A549 (cell line): ENCODE results near the gene COG5. TPM values are rescaled to one million over a fixed set of nuclear protein-coding genes. Genes with fewer than 3 reads are reported as not detected.

Experiments used
- ATAC-seq, 2 experiments: fragments of 200-7000 bp in 1 of 2; fragments of >200 bp in 1 of 2; cut with Nextera tagmentation in 1 of 2; cut with Tn5 transposase in 1 of 2; 3 replicates each; pipeline versions ENCODE4 v1.8.0 to v1.9.1; 2018 to 2020; ENCODE audit warnings: mild to moderate bottlenecking in 1 of 2, moderate library complexity in 1 of 2
- CTCF ChIA-PET: fragments of 300-600 bp; sonication (Branson Sonifier 250); formaldehyde crosslinking; extraction: SDS; loops from one replicate; lab custom pipeline; 2021; ENCODE audit warnings: antibody characterized with exemption, inconsistent platforms; lab: Yijun Ruan, JAX
- POLR2A ChIA-PET: fragments of 350-600 bp; formaldehyde crosslinking; extraction: SDS; loops from one replicate; lab custom pipeline; 2021; ENCODE audit warnings: antibody characterized with exemption, inconsistent platforms; lab: Yijun Ruan, JAX
- DNase-seq, 2 experiments: peaks; one replicate each; pipeline versions ENCODE4 v3.0.0 to v3.0.0-alpha.2; 2011 to 2016; ENCODE audit warnings: low read depth in 1 of 2, low spot score in 1 of 2
- FAIRE-seq: peaks from 2 replicates; lab custom pipeline; 2011; peaks lifted over from hg19 to GRCh38; lab: Jason Lieb, UNC
- H3K27ac ChIP-seq, 2 experiments: fragments of >200 bp; sonication (Bioruptor Twin); formaldehyde crosslinking; 3 replicates each; pipeline ENCODE4 v1.5.1; 2016 to 2017
- H3K4me1 ChIP-seq: fragments of >200 bp; sonication (Bioruptor Twin); formaldehyde crosslinking; 3 replicates; pipeline ENCODE4 v1.6.1; 2016
- H3K4me2 ChIP-seq: fragments of >200 bp; sonication (Bioruptor Twin); formaldehyde crosslinking; 3 replicates; pipeline ENCODE4 v1.6.1; 2016
- H3K4me3 ChIP-seq: fragments of >200 bp; sonication (Bioruptor Twin); formaldehyde crosslinking; 3 replicates; pipeline ENCODE4 v1.5.1; 2016
- H3K9me3 ChIP-seq: fragments of >200 bp; sonication (Bioruptor Twin); formaldehyde crosslinking; 3 replicates; pipeline ENCODE4 v1.6.1; 2016
- BCL3 ChIP-seq: fragments of >200 bp; sonication (Bioruptor Twin); formaldehyde crosslinking; IDR thresholded peaks from 3 replicates; pipeline ENCODE4 v1.6.1; 2016
- CBX2 ChIP-seq: fragments of 200-600 bp; sonication (generic); IDR thresholded peaks from 2 replicates; pipeline ENCODE4 v1.6.1; 2016; ENCODE audit warnings: low read depth, mild to moderate bottlenecking, borderline replicate concordance
- CEBPB ChIP-seq, 2 experiments: fragments of >200 bp in 1 of 2; sonication (Bioruptor Twin) in 1 of 2; formaldehyde crosslinking in 1 of 2; IDR thresholded peaks; 2 replicates each; pipeline ENCODE4 v1.6.1; 2012 to 2016
- CHD2 ChIP-seq: fragments of 150-350 bp; IDR thresholded peaks from 2 replicates; pipeline ENCODE4 v1.6.1; 2014; ENCODE audit warnings: low read length; ENCODE audit not compliant: partially characterized antibody
- CHD4 ChIP-seq: fragments of 200-600 bp; sonication (generic); IDR thresholded peaks from 2 replicates; pipeline ENCODE4 v1.6.1; 2016; ENCODE audit warnings: antibody characterized with exemption, mild to moderate bottlenecking, borderline replicate concordance
- CTCF ChIP-seq: fragments of >200 bp; sonication (Bioruptor Twin); formaldehyde crosslinking; IDR thresholded peaks from 3 replicates; pipeline ENCODE4 v1.5.1; 2016
- E2F6 ChIP-seq: IDR thresholded peaks from 2 replicates; pipeline ENCODE4 v1.6.1; 2012; ENCODE audit warnings: low read depth, borderline replicate concordance
- EHF ChIP-seq: fragments of 250-450 bp; sonication (Bioruptor Pico); IDR thresholded peaks from 2 replicates; pipeline ENCODE4 v1.5.0; 2020; ENCODE audit warnings: mild to moderate bottlenecking
- EP300 ChIP-seq, 2 experiments: fragments of >200 bp; sonication (Bioruptor Twin); formaldehyde crosslinking; IDR thresholded peaks; 2 replicates in 1 of 2; 3 replicates in 1 of 2; pipeline ENCODE4 v1.6.1; 2016 to 2017
- ESRRA ChIP-seq: fragments of 150-350 bp; IDR thresholded peaks from 2 replicates; pipeline ENCODE4 v1.6.1; 2014; ENCODE audit warnings: mild to moderate bottlenecking, low read length, borderline replicate concordance
- FOSB ChIP-seq: fragments of 250-450 bp; sonication (Bioruptor Pico); IDR thresholded peaks from 2 replicates; pipeline ENCODE4 v1.5.0; 2020; ENCODE audit warnings: mild to moderate bottlenecking, moderate library complexity
- HDAC2 ChIP-seq: fragments of 200-600 bp; sonication (generic); IDR thresholded peaks from 2 replicates; pipeline ENCODE4 v1.6.1; 2016
- JUNB ChIP-seq: fragments of >200 bp; sonication (Bioruptor Twin); formaldehyde crosslinking; IDR thresholded peaks from 2 replicates; pipeline ENCODE4 v1.6.1; 2016
- MAFK ChIP-seq: fragments of 450-650 bp; IDR thresholded peaks from 2 replicates; pipeline ENCODE4 v1.6.1; 2014; ENCODE audit not compliant: partially characterized antibody
- MAX ChIP-seq: IDR thresholded peaks from 2 replicates; pipeline ENCODE4 v1.6.1; 2012
- MAZ ChIP-seq: fragments of 150-350 bp; IDR thresholded peaks from 2 replicates; pipeline ENCODE4 v1.6.1; 2014; ENCODE audit warnings: antibody characterized with exemption, low read depth, low read length, borderline replicate concordance
- PBX3 ChIP-seq: IDR thresholded peaks from 2 replicates; pipeline ENCODE4 v1.6.1; 2012
- PHF8 ChIP-seq: fragments of 200-600 bp; sonication (generic); IDR thresholded peaks from 2 replicates; pipeline ENCODE4 v1.6.1; 2016; ENCODE audit warnings: low read depth, mild to moderate bottlenecking, antibody characterized with exemption, moderate library complexity, borderline replicate concordance
- RAD21 ChIP-seq, 2 experiments: fragments of >200 bp in 1 of 2; sonication (Bioruptor Twin) in 1 of 2; formaldehyde crosslinking in 1 of 2; IDR thresholded peaks in 1 of 2; conservative IDR thresholded peaks in 1 of 2; 2 replicates in 1 of 2; 3 replicates in 1 of 2; pipeline ENCODE4 v1.6.1; 2012 to 2018; ENCODE audit warnings: inconsistent platforms in 1 of 2
- RNF2 ChIP-seq: fragments of 200-600 bp; sonication (generic); IDR thresholded peaks from 2 replicates; pipeline ENCODE4 v1.6.1; 2016; ENCODE audit warnings: low read depth, mild to moderate bottlenecking, antibody characterized with exemption, moderate library complexity, borderline replicate concordance
- SMC3 ChIP-seq: fragments of >200 bp; sonication (Bioruptor Twin); formaldehyde crosslinking; IDR thresholded peaks from 3 replicates; pipeline ENCODE4 v1.6.1; 2018; ENCODE audit warnings: inconsistent platforms
- ZC3H11A ChIP-seq: fragments of 450-650 bp; IDR thresholded peaks from 2 replicates; pipeline ENCODE4 v1.6.1; 2014; ENCODE audit warnings: antibody characterized with exemption, mild to moderate bottlenecking
- ZFP36 ChIP-seq: fragments of 450-650 bp; IDR thresholded peaks from 2 replicates; pipeline ENCODE4 v1.6.1; 2014; ENCODE audit warnings: borderline replicate concordance; ENCODE audit not compliant: partially characterized antibody
- ZNF302 ChIP-seq: fragments of 250-450 bp; sonication (Bioruptor Pico); IDR thresholded peaks from 2 replicates; pipeline ENCODE4 v1.9.0; 2021; ENCODE audit warnings: inconsistent platforms, mild to moderate bottlenecking, moderate library complexity
- WGBS: methylation state at CpG from one replicate; pipeline ENCODE4 v1.1.6; 2017; ENCODE audit errors: missing lambda C conversion rate; 5-methylcytosine and 5-hydroxymethylcytosine counted together
- polyA plus RNA-seq, 4 experiments: library from polyadenylated mRNA; depleted of rRNA in 3 of 4; stranded (reverse); fragments of >200 nt; fragmentation: RNase III in 1 of 4; extraction: RNeasy Plus Mini Kit Qiagen cat#74134 plus additional on column Dnase treatment in 1 of 4; gene quantifications; 2 replicates in 3 of 4; 3 replicates in 1 of 4; pipeline ENCODE4 v1.2.3, GENCODE V29; 2011 to 2017

The COG5 gene
- polyA plus RNA-seq, 2 of the 4 experiments (the other 2 are of a cell fraction) = 22.5 to 44.0 TPM

GRCh38 chr7:107501593-107501992 lies 62.1 kb downstream of the COG5 start:
- no peak for FAIRE-seq
- peak in 1 of 2 experiments; percentile 78; a peak in 4 of 6 replicates for ATAC-seq
- no peak for TF ChIP-seq E2F6
- TF ChIP-seq SMC3 = peak; percentile 47; the same call in 2 of the 3 replicates
- no peak for TF ChIP-seq HDAC2
- no peak for TF ChIP-seq PBX3
- no peak for TF ChIP-seq ESRRA
- no peak for TF ChIP-seq ZFP36
- no peak for TF ChIP-seq RNF2
- no peak for TF ChIP-seq FOSB (CRISPR knock-in tag)
- TF ChIP-seq ZC3H11A = no peak
- TF ChIP-seq RAD21 (conservative IDR thresholded peaks at IDR 0.05 in 1 of 2, IDR thresholded peaks at IDR 0.05 in 1 of 2) = peak; percentile 46 to 50
- no peak for TF ChIP-seq CHD4
- TF ChIP-seq JUNB = no peak
- no peak for TF ChIP-seq PHF8
- TF ChIP-seq CBX2 = no peak
- no peak for TF ChIP-seq MAX
- TF ChIP-seq CHD2 = no peak
- no peak for TF ChIP-seq MAFK
- no peak for TF ChIP-seq ZNF302
- TF ChIP-seq MAZ = no peak
- peak; percentile 53 for TF ChIP-seq CTCF
- TF ChIP-seq EHF (CRISPR knock-in tag) = no peak
- no peak for TF ChIP-seq CEBPB (IDR thresholded peaks at IDR 0.05)
- TF ChIP-seq BCL3 = no peak
- no peak for TF ChIP-seq EP300 (IDR thresholded peaks at IDR 0.05)
- TF ChIP-seq, all 56 proteins: peak for 3
- ChIA-PET POLR2A (no interaction called here), CTCF (interaction anchor here (0.6 to 0.8 kb wide), 2 partner anchors 16 to 58 kb away, joined by 3 to 4 read pairs; no protein-coding TSS in a partner anchor)
- Histone ChIP-seq H3K4me1 (no peaks in the 10 kb centered on the region), H3K4me3 (no peak overlapping the region), H3K27ac (no peak overlapping the region), H3K4me2 (no peak overlapping the region), H3K9me3 (no peaks in the 10 kb centered on the region)
- peak; percentile 18 to 59 for DNase-seq
- WGBS = 74% methylated on average over 1 of the region's 1 CpG

GRCh38 chr7:107499731-107500130 lies 64.0 kb downstream of the COG5 start:
- Histone ChIP-seq H3K9me3 (no peaks in the 10 kb centered on the region), H3K4me3 (no peak overlapping the region), H3K27ac (no peak overlapping the region), H3K4me2 (no peak overlapping the region), H3K4me1 (peaks cover 3% of the 10 kb centered on the region; the same call in 2 of the 3 replicates)
- no peak for FAIRE-seq
- ChIA-PET CTCF (no interaction called here), POLR2A (no interaction called here)
- 92% methylated on average over 4 of the region's 4 CpGs for WGBS
- no peak for DNase-seq
- TF ChIP-seq CTCF = no peak
- no peak for ATAC-seq
